Measurements from ENCODE around the gene INMT.

Gene INMT

DNA sequence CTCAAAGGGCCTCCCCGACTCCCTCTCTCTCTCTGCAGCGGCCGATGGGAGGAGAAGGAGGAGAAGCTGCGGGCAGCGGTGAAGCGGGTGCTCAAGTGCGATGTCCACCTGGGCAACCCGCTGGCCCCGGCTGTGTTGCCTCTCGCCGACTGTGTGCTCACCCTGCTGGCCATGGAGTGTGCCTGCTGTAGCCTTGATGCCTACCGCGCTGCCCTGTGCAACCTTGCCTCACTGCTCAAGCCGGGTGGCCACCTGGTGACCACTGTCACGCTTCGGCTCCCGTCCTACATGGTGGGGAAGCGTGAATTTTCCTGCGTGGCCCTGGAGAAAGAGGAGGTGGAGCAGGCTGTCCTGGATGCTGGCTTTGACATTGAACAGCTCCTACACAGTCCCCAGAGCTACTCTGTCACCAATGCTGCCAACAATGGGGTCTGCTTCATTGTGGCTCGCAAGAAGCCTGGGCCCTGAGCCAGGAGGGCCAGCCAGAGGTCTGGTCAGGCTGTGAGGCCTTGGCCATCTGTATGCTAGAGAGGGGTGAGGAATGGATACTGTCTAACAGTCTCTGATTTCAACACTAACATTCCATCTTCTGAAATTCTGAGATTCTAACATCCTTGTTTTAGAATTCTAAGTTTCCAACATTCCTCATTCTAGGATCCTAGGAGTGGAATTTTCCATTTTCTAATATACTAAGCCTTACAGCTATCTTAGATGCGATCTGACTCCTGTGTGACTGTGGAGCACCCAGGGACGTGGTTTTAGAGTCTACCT lies 3.6 kb downstream of the INMT start:
- TF ChIP-seq, protein P1, sequence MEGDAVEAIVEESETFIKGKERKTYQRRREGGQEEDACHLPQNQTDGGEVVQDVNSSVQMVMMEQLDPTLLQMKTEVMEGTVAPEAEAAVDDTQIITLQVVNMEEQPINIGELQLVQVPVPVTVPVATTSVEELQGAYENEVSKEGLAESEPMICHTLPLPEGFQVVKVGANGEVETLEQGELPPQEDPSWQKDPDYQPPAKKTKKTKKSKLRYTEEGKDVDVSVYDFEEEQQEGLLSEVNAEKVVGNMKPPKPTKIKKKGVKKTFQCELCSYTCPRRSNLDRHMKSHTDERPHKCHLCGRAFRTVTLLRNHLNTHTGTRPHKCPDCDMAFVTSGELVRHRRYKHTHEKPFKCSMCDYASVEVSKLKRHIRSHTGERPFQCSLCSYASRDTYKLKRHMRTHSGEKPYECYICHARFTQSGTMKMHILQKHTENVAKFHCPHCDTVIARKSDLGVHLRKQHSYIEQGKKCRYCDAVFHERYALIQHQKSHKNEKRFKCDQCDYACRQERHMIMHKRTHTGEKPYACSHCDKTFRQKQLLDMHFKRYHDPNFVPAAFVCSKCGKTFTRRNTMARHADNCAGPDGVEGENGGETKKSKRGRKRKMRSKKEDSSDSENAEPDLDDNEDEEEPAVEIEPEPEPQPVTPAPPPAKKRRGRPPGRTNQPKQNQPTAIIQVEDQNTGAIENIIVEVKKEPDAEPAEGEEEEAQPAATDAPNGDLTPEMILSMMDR (IDR thresholded peaks at IDR 0.05; ENCODE audit: low read depth, low read length), result peak; percentile 33
- Histone ChIP-seq H3K27me3 (no peaks in the 10 kb centered on the region), H3K36me3 (no peaks in the 10 kb centered on the region), H3K4me3 (ENCODE audit: low read depth, low read length) (no peak overlapping the region), H3K4me1 (peaks cover 13% of the 10 kb centered on the region), H3K9me3 (no peaks in the 10 kb centered on the region; the same call in 1 of the 2 replicates)
- DNase-seq, result peak; percentile 87

DNA sequence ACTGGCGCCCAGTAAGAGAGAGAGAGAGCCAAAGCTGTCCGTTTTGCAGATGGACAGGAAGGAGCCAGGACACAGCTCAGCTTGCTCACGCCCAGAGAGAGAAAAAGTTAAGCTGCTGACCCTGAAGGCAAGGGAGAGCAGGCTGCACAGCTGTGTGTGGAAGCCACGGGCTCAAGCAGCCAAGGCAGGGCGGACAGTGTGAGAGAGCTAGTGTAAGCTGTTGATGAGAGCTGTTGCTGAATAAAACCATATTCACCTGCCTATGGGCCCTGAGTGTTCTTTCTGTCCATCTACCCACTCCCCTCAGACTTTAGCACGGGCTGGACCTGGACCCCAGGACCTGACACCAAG lies 5.4 kb downstream of the INMT start:
- DNase-seq, result no peak
- Histone ChIP-seq H3K36me3 (no peaks in the 10 kb centered on the region), H3K9me3 (no peaks in the 10 kb centered on the region; the same call in 1 of the 2 replicates)

DNA sequence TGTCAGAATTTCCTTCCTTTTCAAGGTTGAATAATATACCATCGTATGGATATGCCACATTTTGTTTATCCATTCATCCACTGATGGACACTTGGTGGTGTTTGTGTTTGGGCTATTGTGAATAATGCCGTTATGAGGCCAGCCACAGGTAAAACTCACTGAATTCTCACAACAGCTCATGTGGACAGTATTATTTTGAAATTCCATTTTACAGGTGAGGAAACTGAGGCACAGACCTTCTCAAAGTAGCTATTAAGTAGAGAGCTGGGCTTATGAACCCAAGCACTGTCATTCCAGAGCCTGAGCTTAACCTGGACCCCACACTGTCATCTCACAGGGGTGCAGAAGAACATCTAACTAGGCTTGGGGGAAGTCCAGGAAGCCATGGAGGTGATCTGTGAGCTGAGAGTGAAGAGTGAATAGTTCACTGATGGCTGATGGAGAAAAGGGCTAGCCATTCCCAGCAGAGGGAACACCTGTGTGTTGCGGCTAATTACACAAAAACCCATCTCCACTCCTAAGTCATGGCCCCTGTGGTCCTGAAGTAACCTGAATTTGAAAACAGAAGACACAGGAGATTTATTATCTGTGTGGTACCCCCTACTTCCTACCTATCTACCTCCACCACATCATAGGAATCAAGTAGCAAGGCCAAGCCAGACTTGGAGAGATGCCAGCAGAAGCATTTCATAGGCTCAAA lies 8.7 kb downstream of the INMT start:
- Histone ChIP-seq H3K9me3 (no peaks in the 10 kb centered on the region; the same call in 1 of the 2 replicates), H3K4me1 (peaks cover 8% of the 10 kb centered on the region), H3K27me3 (no peaks in the 10 kb centered on the region), H3K4me3 (ENCODE audit: low read depth, low read length) (no peak overlapping the region), H3K36me3 (no peaks in the 10 kb centered on the region)
- DNase-seq, result no peak
- TF ChIP-seq, protein P1 (IDR thresholded peaks at IDR 0.05; ENCODE audit: low read depth, low read length), result no peak

More for the DNA sequence above, 5.4 kb downstream of the INMT start:
- Histone ChIP-seq H3K4me3 (ENCODE audit: low read depth, low read length) (no peak overlapping the region), H3K27me3 (no peaks in the 10 kb centered on the region), H3K4me1 (peaks cover 13% of the 10 kb centered on the region)
- TF ChIP-seq, protein P1 (IDR thresholded peaks at IDR 0.05; ENCODE audit: low read depth, low read length), result no peak

DNA sequence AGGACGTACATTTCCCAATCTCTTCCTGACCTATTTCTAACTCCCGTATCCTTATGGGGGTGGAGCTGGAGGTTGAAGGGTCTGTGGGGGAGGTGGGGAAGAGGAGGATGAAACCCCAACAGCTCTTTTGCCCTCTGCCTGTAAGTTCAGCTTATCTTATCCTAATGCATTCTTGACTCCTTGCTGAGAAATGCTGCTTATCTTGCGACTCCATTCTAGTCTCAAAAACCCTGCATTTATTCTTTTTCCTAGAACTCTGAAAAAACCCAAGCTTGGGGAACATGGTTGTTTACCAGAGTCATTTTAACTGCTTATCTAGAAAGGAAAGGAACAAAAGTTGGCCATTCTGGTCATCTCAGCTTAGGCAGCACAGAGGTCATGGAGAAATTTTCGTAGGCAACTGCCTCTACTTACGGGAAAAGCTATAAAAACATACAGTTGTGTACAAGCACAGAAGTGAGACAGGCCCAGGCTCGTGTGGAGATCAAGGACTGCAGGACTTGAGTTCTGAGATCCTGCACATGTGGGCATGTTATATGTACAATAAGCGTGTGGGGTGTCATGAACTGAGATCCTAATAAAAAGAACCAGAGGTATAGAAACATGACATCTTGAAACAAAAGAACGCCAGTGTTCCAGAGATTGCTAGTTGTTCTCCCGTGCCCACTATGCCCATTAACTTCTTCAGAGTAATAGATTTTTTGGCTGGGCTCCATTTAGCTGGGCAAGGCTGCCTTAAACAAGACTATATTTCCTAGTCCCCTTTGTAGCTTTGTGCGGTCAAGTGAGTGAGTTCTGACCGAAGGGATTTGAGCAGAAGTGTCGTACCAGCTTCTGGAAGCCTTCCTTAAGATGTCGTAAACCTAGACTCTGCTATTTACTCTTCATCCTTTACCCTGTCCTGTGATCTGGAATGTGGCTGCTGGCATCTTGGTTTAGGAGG lies 9.6 kb downstream of the INMT start:
- H3K36me3 ChIP-seq, result no peaks in the 10 kb centered on the region
- TF ChIP-seq, protein P1 (IDR thresholded peaks at IDR 0.05; ENCODE audit: low read depth, low read length), result no peak
- no peak for DNase-seq

DNA sequence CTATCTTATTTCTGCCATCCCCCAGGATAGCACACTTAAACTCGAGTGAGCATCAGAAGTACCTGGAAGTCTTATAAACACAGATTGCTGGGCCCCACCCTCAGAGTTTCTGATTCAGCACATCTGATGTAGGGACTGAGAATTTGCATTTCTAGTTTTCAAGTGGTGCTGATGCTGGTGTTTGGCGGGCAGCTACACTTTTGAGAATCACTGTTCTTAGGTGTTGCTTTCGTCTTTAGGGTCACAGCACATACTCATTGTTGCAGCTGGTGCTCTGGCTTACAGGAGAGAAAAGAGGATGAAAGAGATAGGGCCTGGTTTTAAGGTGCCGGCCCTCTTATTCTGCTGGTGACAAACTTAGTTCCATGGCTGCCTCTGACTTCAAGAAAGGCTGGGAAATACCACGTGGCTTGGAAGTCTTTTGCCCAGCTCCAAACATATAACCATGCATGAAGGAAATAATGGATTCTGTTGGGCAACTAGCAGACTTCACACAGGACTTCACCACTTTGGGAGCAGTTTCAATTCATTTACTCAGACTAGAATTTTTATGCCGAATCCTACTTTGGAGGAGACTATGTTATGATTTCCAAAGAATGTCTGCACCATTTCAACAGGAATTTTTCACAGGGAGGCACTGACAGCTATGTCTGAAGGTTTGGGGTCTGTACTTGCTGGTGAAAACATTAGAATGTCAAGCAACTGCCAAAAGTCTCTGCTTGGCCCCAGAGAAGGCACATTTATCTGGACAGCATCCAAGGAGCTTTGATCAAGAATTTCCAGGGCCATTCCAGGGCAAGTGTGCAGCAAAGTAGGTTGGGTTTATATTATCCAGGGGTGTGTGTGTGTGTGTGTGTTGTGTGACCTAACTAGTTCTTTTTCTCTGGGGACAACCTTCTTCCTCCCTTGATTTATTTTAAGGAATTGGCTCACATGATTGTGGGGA lies 12.4 kb downstream of the INMT start:
- DNase-seq, result no peak
- Histone ChIP-seq H3K9me3 (no peaks in the 10 kb centered on the region; the same call in 1 of the 2 replicates), H3K27me3 (no peaks in the 10 kb centered on the region), H3K4me1 (no peaks in the 10 kb centered on the region), H3K36me3 (no peaks in the 10 kb centered on the region), H3K4me3 (ENCODE audit: low read depth, low read length) (no peak overlapping the region)
- TF ChIP-seq, protein P1 (IDR thresholded peaks at IDR 0.05; ENCODE audit: low read depth, low read length), result no peak

More for the DNA sequence above, 9.6 kb downstream of the INMT start:
- H3K27me3 ChIP-seq, result no peaks in the 10 kb centered on the region
- no peak overlapping the region for H3K4me3 ChIP-seq (ENCODE audit: low read depth, low read length)
- peaks cover 8% of the 10 kb centered on the region for H3K4me1 ChIP-seq
- H3K9me3 ChIP-seq, result no peaks in the 10 kb centered on the region; the same call in 1 of the 2 replicates
